ENCODE measurements around the gene NTF3. TPM values are rescaled to one million over a fixed set of nuclear protein-coding genes. Genes with fewer than 3 reads are reported as not detected.
"Not testable (repeated sequence)": the region's sequence is repeated elsewhere in the genome, so short reads cannot be mapped to it uniquely, and the experiment has no call there.

The NTF3 gene
- total RNA-seq, 2 donors from 2014 or later = 0.71 to 4.1 TPM

- no peaks in the 10 kb centered on the region for H3K36me3 ChIP-seq (ENCODE audit: control insufficient read depth, insufficient read depth, low read length)
- no peaks in the 10 kb centered on the region for H3K4me1 ChIP-seq (ENCODE audit: control insufficient read depth, insufficient read depth, low read length)
- peaks cover 46% of the 10 kb centered on the region for H3K27me3 Mint-ChIP-seq (ENCODE audit: insufficient read depth)
- 95 to 100% methylated on average over 1 to 2 of the region's 3 CpGs for whole genome bisulfite sequencing, 2 experiments (ENCODE audit: insufficient coverage in 1 of 2, insufficient read length in 1 of 2)
- peaks cover 16% of the 10 kb centered on the region for H3K4me1 Mint-ChIP-seq
- H3K27ac ChIP-seq (ENCODE audit: low read depth, low read length) = no peak overlapping the region
- H3K9ac ChIP-seq (ENCODE audit: extremely low read depth, low read length, poor library complexity, severe bottlenecking) = no peak overlapping the region
- peaks cover 6% of the 10 kb centered on the region for H3K9me3 Mint-ChIP-seq
- H3K36me3 Mint-ChIP-seq (ENCODE audit: low read depth) = no peaks in the 10 kb centered on the region
- H3K4me3 ChIP-seq (ENCODE audit: low read length) = no peak overlapping the region
- no peak overlapping the region for H3K4me3 Mint-ChIP-seq
- DNase-seq = peak; percentile 5
- no peak for TF ChIP-seq CTCF (conservative IDR thresholded peaks at IDR 0.05)
- no peak overlapping the region for H3K27ac Mint-ChIP-seq
- no peaks in the 10 kb centered on the region for H3K27me3 ChIP-seq (ENCODE audit: control insufficient read depth, insufficient read depth, low read length, poor library complexity, severe bottlenecking)
- H3K9me3 ChIP-seq (ENCODE audit: control insufficient read depth, low read length) = peaks cover 3% of the 10 kb centered on the region
Measured at GRCh38 chr12:5535541-5535940, 103.6 kb downstream of the NTF3 start.

GRCh38 chr12:5537026-5537615, 105.2 kb downstream of the NTF3 start:
- 62 to 78% methylated on average over 4 to 13 of the region's 13 CpGs for WGBS, 2 experiments (ENCODE audit: insufficient coverage in 1 of 2, insufficient read length in 1 of 2)
- DNase-seq = peak; percentile 56
- H3K36me3 ChIP-seq (ENCODE audit: control insufficient read depth, insufficient read depth, low read length); H3K4me1 ChIP-seq (ENCODE audit: control insufficient read depth, insufficient read depth, low read length); H3K27ac ChIP-seq (ENCODE audit: low read depth, low read length); H3K4me3 Mint-ChIP-seq; H3K4me3 ChIP-seq (ENCODE audit: low read length); H3K27me3 ChIP-seq (ENCODE audit: control insufficient read depth, insufficient read depth, low read length, poor library complexity, severe bottlenecking); H3K9ac ChIP-seq (ENCODE audit: extremely low read depth, low read length, poor library complexity, severe bottlenecking); H3K36me3 Mint-ChIP-seq (ENCODE audit: low read depth): not testable (repeated sequence)
- Mint-ChIP-seq H3K27ac (peak overlapping the region; percentile 2), H3K9me3 (peaks cover 19% of the 10 kb centered on the region), H3K4me1 (peaks cover 14% of the 10 kb centered on the region), H3K27me3 (ENCODE audit: insufficient read depth) (peaks cover 51% of the 10 kb centered on the region)
- H3K9me3 ChIP-seq (ENCODE audit: control insufficient read depth, low read length) = peaks cover 10% of the 10 kb centered on the region

GRCh38 chr12:5537771-5538170, 105.9 kb downstream of the NTF3 start:
- Histone ChIP-seq H3K4me3 (ENCODE audit: low read length) (no peak overlapping the region), H3K4me1 (ENCODE audit: control insufficient read depth, insufficient read depth, low read length) (no peaks in the 10 kb centered on the region), H3K36me3 (ENCODE audit: control insufficient read depth, insufficient read depth, low read length) (no peaks in the 10 kb centered on the region), H3K27me3 (ENCODE audit: control insufficient read depth, insufficient read depth, low read length, poor library complexity, severe bottlenecking) (no peaks in the 10 kb centered on the region), H3K9ac (ENCODE audit: extremely low read depth, low read length, poor library complexity, severe bottlenecking) (no peak overlapping the region), H3K27ac (ENCODE audit: low read depth, low read length) (no peak overlapping the region), H3K9me3 (ENCODE audit: control insufficient read depth, low read length) (peaks cover 10% of the 10 kb centered on the region)
- peaks cover 19% of the 10 kb centered on the region for H3K9me3 Mint-ChIP-seq
- peaks cover 14% of the 10 kb centered on the region for H3K4me1 Mint-ChIP-seq
- WGBS, 2 experiments (ENCODE audit: insufficient coverage in 1 of 2, insufficient read length in 1 of 2) = 80% methylated on average over 1 to 4 of the region's 8 CpGs
- peak; percentile 45 for DNase-seq
- TF ChIP-seq CTCF (conservative IDR thresholded peaks at IDR 0.05) = no peak
- H3K36me3 Mint-ChIP-seq (ENCODE audit: low read depth) = peaks cover 3% of the 10 kb centered on the region
- peaks cover 49% of the 10 kb centered on the region for H3K27me3 Mint-ChIP-seq (ENCODE audit: insufficient read depth)
- H3K4me3 Mint-ChIP-seq = no peak overlapping the region
- H3K27ac Mint-ChIP-seq = no peak overlapping the region
